GM20431 (cell line): ENCODE results near the gene PCGF1.

Experiments used
- in situ Hi-C: fragments of 300-500 bp; cut with MseI, MboI; formaldehyde crosslinking; loops from one replicate; pipeline ENCODE4 v1.15.0; 2020; ENCODE audit warnings: low sequenced_read_pairs; ENCODE audit not compliant: unreplicated experiment

Gene PCGF1

DNA sequence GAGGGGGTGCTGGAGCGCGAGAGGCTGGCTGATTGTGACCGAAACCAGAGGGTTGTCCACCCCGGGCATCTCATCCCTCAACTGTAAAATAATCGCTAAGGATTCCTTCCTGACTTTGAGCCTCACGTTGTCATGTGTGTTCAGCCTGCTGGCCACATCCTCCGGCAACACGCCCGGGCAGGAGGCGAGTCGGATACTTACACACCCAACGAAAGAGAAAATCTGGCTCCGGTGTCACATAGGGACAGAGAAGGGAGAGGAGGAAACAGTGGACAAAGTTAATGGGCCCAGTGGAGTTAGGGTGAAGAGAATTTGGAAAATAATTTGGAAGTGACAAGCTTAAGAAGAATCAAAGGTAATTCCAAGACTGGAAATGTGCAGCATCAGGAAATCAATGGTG, 9.2 kb upstream of the PCGF1 start:
- in situ Hi-C loops: no loop called here

DNA sequence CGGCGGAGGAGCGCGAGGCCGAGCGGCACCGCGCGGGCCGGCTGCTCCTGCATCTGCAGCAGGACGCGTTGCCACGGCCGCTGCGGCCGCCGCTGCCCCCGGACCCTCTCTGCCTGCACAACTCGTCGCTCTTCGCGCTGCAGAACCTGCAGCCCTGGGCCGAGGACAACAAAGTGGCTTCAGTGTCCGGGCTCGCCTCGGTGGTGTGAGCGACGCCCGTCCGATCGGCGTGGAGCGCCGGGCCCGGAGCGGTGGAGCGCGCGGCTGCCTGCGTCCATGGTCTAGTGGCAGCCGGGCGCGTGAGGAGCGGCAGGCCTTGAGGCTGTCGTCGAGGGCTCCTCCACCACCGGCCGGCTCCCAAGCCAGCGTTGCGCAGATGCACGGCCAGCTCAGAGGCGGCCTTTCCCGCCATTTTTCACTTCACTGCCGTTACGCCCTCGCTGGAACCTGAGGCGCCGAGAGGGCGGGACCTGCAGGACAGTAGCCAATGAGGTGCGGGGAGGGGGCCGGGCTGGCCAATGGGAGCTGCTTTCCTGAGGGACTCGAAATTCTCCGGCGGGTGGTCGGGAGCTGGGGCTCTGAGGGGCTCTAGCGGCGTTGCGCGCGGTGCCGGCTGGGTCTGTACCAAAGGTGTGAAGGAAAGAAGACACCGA, 8.6 kb upstream of the PCGF1 start:
- in situ Hi-C loops: no loop called here

DNA sequence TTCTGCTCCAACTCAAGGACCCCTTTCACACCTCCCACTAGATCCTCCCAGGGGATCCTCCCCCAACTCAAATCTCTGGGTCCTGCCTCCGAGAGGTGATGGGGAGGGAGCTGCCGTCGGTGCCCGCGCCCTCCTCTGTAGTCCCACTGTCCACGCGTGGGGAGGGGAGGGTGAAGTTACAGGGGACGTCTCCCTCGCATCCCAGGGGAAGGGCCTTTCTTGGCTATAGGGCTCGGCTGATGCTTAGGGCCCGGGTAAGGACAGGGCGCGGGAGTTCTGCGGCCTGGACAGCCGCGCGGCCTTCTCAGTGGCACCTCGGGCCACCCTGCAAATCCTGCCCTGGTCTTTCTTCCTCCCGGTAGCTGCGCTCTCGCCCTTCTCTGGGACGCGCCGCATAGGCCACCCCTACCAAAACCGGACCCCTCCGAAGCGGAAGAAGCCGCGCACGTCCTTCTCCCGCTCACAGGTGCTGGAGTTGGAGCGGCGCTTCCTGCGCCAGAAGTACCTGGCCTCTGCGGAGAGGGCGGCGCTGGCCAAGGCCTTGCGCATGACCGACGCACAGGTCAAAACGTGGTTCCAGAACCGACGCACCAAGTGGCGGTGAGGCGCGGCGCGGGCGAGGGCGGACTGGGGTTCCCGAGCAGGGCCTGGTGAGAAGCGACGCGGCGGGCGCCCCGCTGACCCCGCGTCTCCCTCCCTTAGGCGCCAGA, 7.9 kb upstream of the PCGF1 start:
- in situ Hi-C loops: no loop called here

DNA sequence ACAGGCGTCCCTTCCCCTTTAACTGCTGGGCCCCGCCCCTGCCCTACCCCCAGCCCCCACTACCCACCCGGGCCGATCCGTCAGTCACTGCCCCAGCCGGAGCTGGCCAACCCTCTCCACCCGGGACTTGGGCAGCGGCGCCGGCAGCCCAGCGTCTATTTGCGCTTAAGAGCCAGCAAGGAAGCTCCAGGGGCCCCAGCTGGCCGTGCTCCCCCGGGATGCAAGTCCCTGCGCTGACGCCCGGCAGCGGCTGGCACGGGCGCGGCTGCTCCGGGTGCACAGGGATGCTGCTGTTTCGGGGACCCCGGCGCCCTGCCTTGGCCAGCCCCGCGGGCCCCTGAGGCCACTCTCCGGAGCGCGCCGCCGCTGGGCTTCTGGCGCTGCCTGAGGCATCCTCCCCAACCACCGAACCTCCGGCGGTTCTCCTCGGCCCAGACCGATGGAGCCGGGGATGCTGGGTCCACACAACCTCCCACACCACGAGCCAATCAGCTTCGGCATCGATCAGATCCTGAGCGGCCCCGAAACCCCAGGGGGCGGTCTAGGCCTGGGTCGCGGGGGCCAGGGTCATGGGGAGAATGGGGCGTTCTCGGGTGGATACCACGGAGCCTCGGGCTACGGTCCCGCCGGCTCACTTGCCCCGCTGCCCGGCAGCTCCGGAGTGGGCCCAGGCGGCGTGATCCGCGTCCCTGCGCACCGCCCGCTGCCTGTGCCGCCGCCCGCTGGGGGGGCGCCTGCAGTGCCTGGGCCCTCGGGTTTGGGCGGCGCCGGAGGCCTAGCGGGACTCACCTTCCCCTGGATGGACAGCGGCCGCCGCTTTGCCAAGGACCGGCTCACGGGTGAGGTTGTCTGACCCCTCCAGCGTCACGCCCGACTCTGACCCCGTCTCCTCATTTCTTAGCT, 7.1 kb upstream of the PCGF1 start, which contains the start of gene TLX2:
Gene TLX2 (plus strand): TSS at position 83 of the 903 bp plus-strand sequence. CDS start 357 bp downstream, at position 440.
- in situ Hi-C loops: no loop called here

DNA sequence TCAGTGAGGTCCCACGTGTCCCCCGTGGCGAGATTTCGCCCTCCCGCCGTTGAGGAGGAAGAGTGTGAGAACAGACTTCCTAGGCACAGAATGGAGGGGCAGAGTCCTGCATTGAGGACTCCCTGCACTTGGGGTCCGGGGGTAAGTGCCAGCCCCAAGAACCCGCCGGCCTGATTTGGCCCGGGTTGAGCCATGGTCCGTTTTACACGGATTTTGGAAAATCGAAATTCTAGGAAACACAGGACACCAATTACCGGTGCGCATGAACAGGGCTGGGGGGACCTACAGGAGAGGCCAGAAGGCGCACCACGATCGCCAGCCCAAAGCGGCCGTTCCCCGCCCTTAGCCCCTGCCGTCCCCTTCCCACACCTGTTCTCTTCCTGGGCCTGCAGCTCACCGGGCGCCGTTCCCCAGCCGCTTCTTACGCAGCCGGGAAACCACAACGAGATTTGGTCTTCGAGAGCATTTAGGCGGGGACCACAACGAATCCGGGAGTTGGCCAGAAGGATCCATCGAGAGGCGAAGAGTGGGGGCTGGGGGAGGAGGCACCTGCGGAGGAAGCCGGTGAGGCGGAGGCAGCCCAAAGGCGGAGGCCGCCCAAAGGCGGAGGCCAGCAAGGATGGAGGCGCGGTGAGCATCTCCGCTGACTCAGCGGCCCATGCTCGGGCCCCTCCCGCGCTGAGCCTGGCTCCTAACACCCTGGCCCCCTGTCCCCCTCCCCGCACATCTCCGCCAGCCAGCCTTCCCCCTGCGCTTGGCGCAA, 6.3 kb upstream of the PCGF1 start:
- in situ Hi-C loops: no loop called here

DNA sequence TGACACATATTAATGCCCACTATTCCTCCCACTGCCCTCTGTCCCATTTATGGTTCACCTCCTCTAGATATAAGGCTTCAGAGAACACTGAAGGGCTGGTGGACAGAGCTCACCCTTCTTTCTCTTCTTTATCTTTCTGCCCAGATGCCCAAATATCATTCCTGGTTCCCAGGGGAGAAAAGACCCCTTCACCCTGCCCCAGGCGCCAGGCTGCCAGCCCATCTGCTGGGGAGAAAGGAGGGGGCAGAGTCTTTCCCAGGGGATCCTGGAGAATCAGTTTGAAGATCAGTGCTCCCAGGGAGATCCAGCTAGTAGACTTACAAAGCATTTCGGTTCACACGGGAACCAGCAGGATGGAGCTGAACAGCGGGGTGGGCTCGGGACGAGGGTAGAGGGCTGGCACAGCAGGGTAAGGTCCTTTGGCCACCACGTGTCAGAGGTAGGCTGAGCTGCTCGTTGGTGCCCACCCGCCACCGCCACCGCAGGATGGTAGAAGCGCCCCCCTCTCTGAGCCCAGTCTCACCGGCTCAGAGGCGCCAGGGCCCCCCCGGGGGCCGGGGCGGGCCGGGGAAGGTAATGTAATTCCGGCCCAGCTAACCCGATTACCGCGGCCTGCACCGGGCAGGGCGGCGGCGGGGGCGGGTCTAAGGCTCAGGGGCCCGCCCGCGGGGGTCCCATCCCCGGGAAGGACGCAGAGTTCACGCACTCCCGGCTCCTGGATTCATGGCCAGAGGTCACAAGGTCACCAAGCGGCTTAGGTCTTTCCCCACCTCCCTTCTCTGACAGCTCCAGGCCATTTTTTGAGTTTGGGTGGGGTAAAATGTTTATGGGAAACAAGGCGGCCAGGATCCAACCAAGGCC, 5.5 kb upstream of the PCGF1 start:
- in situ Hi-C loops: no loop called here

DNA sequence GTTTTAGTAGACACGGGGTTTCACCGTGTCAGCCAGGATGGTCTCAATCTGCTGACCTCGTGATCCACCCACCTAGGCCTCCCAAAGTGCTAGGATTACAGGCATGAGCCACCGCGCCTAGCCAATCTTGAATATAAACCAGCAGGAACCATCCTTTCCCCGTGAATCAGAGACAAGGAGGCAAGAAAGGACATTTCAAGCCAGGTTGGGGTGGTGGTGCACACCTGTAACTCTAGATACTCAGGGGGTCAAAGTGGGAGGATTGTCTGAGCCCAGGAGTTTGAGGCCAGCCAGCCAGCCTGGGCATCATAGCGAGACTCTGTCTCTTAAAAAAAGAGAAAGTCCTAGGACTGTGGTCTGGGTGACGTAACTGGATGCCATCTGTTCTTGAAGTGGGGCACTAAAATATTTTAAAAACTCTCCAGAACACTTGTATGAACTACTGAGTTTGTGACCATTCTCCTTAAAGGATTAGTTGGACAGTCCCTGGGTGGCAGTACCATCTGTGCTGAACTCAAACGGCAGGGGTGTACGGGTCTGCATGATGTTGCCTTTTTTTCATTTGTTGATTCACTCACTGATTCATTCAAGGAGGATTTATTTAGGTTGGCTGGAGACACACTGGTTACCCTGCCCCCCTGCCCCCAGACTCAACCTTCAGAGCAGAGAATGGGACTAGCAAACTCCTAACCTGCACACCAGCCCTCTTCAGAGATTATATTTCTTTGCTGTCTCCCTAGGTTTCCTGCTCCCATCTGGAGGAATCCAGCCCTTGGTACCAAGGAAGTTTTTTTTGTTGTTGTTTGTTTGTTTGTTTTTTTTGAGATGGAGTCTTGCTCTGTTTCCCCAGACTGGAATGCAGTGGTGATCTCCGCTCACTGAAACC, 3.9 kb upstream of the PCGF1 start:
- in situ Hi-C loops: no loop called here

DNA sequence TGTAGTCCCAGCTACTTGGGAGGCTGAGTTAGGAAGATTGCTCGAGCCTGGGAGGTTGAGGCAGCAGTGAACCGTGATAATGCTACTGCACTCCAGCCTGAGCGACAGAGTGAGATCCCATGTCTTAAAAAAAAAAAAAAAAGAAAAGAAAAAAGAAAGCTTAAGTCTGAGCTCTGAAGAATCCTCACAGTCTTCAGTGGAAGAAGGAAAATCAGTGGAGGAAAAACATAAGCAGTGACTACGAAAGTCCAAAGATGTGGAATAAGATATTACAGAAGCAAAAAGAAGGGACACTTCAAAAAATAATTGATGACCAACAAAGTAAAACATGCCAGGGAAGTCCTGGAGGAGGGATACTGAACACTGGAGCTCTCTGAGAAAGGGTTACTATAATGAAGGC, 2.8 kb upstream of the PCGF1 start:
- in situ Hi-C loops: no loop called here

DNA sequence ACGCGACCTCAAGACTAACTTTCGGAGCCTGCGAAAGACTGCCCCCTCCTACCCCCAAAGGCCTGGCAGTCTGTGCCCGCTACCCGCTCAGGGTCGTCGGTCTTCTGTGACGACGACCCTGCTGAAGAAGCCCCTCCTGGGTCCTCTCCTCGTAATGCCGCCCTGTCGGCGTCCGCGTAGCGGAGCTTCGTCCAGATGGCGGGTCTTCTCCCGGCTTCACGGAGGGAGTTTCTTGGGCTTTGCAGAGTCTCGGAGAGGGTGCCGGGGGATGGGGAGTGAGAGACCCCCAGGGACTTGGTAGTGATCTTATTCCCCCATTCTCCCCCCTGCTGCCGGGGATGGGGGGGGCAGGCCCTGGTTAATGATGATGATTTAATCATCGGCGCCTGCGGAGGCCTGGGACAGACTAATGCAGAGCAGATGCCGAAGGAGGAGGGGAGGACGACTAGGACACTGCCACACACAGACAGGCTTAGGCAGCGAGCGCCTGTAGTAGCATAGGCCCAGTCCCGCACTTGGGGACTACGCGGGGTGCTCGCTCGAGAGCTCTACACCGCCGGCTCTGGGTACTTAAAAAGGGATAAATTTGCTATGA, 528 bp upstream of the PCGF1 start:
- in situ Hi-C loops: no loop called here

DNA sequence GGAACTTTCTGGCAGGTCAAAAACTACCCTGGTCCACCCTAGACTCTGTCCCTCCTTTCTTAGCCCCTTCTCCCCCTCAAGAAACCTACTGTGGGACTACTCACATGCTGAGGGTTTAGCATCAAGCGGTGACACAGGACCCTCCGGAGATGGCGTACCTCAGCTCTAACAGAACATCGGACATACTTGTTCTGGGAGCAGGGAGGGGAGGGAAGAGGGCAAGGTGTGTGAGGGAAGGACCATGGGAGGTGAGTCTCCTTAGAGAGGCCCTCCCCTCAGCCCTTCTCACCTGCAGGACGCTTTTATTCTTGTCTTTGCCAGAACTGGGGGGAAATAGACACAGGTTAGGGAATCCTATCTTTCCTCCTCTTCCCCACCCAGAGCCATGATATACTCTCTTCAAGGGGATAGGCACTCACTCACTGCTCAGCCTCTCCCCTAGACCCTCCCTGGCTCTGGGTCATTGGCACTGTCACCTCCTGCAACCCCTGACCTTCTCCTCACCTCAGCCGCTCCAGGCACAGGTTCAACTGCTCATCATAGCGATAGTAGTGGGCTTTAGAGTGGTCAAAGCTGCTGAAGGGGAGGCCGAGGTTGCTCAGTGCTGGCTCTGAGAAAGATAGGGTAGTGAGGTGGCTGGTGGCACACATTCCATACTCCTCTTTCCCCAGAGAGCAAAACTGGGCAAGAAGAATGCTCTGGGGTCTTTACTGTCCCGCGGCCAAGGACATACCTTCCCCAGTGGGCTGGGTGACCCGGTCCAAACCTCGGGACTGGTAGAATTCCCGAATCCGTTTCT, 1.8 kb downstream of the PCGF1 start:
- in situ Hi-C loops: no loop called here

DNA sequence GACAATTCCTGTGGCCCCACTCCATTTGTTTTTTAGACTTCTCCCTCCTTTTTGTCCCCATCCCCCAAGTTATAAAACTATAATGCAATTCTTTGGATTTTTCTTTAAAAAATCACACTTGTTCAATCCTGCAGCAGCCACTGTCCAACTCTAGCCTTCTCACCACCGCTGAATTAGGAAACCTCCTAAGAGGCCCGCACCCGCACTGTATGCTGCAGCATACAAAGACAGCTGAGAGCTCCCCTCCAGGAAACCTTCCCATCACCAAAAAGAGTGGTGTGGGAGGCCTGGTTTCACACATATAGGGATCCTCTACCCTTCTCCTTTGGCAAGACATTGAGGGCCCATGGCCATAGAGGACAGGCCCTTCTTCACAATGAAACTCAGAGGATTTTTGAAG, 2.9 kb downstream of the PCGF1 start:
- in situ Hi-C loops: no loop called here

DNA sequence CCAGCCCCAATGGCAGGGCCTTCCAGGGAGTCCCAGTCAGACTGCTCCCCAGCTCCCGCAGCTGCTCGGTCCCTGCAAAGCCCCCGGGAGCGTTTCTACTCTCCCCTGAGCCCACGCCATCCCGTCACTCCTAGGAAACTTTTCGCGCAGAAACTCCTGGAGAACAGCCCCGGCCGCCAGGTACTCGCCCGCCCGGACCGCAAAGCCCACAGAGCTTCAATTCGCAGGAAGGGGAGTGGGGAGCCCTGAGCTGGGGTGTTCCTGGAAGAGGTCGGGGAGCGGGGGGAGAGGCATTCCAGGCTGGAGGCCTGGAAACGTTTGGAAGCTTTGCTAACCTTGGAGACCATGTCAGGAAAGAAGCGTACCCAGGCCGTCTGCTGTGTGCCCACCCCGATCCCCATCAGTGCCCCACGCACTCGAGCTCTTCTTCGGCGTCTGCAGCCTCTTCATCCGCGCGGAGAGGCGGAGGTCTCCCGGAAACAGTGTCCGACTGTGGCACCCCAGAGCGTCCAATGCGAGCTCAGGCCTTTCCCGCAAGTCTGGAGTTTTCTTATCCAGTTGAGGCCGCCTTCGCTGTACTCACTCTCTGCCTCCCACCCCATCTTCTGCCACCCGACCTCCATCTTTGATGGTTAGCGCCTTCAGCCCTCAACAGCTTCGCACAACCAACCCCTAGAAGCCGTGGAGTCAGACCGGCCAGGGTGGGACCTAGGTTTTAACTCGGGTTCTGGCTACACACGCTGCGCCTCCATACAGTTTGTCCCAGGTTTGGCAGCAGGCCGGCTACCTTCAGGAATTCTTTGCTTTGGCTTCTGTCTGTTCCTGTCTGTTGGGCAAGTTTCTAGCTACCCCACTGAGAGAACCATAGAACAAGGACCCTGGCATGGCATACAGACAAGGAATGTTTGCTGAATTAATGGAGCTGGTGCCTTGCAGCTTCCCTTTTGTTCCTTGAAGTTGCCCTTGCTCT, 3.7 kb downstream of the PCGF1 start:
- in situ Hi-C loops: no loop called here

DNA sequence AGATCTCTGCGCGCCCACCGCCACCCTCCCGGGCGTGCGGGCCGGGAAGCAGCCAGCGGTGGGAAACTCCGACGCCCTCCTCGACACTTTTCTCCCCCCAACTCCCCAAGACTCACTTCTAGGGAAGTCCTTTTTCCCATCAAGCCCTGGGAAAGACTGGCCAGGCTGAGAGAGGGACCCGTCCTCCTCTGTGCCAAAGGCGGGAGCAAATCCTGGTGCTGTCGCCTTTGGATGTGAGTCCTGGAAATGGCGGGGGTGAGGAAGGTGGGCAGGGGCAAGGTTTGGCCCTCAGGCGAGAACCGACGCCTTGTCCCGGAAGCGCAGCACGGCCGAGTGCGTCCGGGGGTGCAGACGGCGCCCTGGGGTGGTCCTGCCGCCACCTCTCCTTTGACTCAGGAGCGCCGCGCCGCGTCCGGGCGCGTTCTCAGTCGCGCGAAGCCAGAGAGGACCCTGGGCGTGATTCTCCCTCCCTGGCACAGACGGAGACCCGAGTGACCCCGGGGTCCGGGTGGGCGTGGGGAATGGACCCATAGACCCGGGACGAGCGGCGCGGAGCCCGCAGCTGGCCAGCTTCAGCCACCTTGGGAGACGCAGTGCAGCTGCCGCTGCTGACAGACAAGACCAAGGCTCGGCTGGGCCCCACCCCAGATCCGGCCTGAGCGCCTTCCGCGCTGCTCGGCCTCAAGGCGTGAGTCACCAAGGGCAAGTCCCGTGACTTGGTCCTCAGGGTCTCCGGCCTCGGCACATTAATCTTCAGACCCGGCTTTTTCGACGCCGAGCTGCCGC, 4.6 kb downstream of the PCGF1 start:
- in situ Hi-C loops: no loop called here

DNA sequence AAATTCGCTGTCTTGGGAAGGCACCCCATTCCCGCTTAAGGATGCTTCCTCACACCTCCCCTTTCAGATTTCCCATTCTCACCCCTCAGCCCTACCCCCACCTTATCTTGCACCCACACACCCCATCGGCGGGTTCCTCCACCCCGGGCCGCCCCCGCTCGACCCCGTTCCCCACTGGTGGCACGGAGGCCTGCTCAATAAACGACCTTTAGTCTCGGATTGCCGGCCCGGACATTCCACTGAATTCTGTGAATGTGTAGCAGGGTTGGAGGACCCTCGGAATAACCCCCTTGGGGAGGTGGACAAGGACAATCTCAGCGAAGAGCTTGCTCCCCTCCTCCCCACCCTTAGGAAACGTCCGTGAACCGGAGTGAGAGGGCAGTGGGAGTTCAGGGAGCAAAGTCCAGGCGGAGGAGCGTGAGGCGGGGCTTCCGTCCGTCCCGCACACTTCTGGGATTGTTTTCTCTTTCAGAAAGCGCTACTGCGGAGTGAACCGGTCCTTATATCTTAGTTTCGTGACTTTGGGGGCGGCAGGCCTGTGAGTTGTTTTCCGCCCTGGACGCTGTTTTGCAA, 5.3 kb downstream of the PCGF1 start:
- in situ Hi-C loops: no loop called here
